ENCODE data around the gene MFSD6.
"Not testable (repeated sequence)": the region's sequence is repeated elsewhere in the genome, so short reads cannot be mapped to it uniquely, and the experiment has no call there.

The MFSD6 gene

DNA sequence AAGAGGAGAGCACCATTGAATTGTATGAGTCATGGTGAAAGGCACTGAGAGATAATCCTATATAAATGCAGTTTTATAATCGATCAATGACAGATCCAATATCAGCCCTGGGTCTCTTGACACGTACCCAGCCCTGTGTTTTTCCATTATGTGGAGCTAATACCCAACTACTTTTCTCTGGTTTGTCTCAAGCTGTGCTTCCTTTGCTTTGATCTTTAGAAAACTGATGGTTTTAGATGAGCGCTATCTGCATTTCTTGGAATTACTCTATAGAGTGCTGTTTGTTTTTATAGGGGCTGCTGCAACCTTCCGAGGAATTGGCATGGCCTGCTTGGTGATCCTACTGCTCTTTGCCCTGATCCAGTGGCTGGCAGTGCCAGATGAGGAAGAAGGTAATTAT lies 81.3 kb downstream of the MFSD6 start:
- H3K27me3 ChIP-seq, result no peaks in the 10 kb centered on the region
- TF ChIP-seq Cebpa-rat (IDR thresholded peaks at IDR 0.05), result no peak
- H3K4me3 ChIP-seq, result no peak overlapping the region
- peaks cover 49% of the 10 kb centered on the region for H3K36me3 ChIP-seq
- H3K4me1 ChIP-seq, result 0 out of 2 replicates have a peak, but pooled peaks cover 4% of the 10 kb centered on the region
- no peak overlapping the region for H3K27ac ChIP-seq
- H3K9me3 ChIP-seq, result peaks cover 13% of the 10 kb centered on the region
- no peaks in the 10 kb centered on the region for H4K20me1 ChIP-seq
- H3K9ac ChIP-seq, result no peak overlapping the region
- H3K4me2 ChIP-seq, result no peak overlapping the region

DNA sequence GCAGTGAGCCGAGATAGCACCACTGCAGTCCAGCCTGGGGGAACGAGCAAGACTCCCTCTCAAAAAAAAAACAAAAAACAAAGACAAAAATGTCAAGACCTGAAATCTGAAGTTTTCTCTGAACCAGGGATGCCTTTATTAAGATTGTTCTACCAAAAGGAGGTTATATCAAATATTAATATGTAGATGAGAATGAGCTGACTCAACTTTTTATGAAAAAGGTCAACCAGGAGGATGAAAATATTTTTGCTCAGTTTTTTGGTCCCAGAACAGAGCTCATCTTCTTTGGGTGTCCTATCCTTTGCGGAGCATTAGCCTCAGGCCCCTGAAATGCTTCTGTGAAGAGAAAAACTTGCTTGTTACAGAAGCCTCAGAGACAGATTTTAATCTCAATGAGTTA lies 82.3 kb downstream of the MFSD6 start:
- peaks cover 49% of the 10 kb centered on the region for H3K36me3 ChIP-seq

GRCh38 chr2:190493095-190493494 lies 84.9 kb downstream of the MFSD6 start:
- H3K27ac ChIP-seq, result no peak overlapping the region
- no peak for TF ChIP-seq Cebpa-rat (IDR thresholded peaks at IDR 0.05)
- 0 out of 2 replicates have a peak, but pooled peaks cover 4% of the 10 kb centered on the region for H3K4me1 ChIP-seq
- no peaks in the 10 kb centered on the region for H4K20me1 ChIP-seq
- no peaks in the 10 kb centered on the region for H3K27me3 ChIP-seq
- H3K9me3 ChIP-seq, result peaks cover 13% of the 10 kb centered on the region
- peaks cover 54% of the 10 kb centered on the region for H3K36me3 ChIP-seq
- H3K4me3 ChIP-seq, result no peak overlapping the region
- no peak overlapping the region for H3K4me2 ChIP-seq
- H3K9ac ChIP-seq, result no peak overlapping the region

More for the DNA sequence above, 82.3 kb downstream of the MFSD6 start:
- Histone ChIP-seq H3K4me2 (no peak overlapping the region), H3K4me1 (0 out of 2 replicates have a peak, but pooled peaks cover 4% of the 10 kb centered on the region), H3K9me3 (peaks cover 13% of the 10 kb centered on the region), H3K4me3 (no peak overlapping the region), H3K27me3 (no peaks in the 10 kb centered on the region), H3K27ac (no peak overlapping the region), H3K9ac (no peak overlapping the region), H4K20me1 (no peaks in the 10 kb centered on the region)
- TF ChIP-seq Cebpa-rat (IDR thresholded peaks at IDR 0.05), result no peak

GRCh38 chr2:190494600-190495227 lies 86.6 kb downstream of the MFSD6 start:
- H3K36me3 ChIP-seq, result peaks cover 42% of the 10 kb centered on the region
- peaks cover 13% of the 10 kb centered on the region for H3K9me3 ChIP-seq
- not testable (repeated sequence) for H3K27me3 ChIP-seq, H3K9ac ChIP-seq, H3K27ac ChIP-seq, H3K4me2 ChIP-seq, H3K4me1 ChIP-seq, H3K4me3 ChIP-seq, H4K20me1 ChIP-seq

DNA sequence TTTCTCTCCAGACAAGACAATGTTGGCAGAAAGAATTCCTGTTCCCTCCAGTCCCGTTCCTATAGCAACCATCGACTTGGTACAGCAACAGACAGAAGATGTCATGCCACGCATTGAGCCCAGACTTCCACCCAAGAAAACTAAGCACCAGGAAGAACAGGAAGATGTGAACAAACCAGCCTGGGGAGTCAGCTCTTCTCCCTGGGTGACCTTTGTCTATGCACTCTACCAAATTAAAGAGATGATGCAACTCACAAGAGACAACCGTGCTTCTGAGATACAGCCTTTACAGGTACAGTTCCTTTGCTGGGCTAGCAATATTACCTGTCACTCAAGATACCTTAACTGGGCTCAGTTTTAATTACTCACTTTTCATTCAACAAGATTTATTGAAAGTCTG lies 89.3 kb downstream of the MFSD6 start:
- no peaks in the 10 kb centered on the region for H4K20me1 ChIP-seq
- no peak for TF ChIP-seq Cebpa-rat (IDR thresholded peaks at IDR 0.05)
- H3K9me3 ChIP-seq, result peaks cover 9% of the 10 kb centered on the region; the same call in 1 of the 2 replicates

DNA sequence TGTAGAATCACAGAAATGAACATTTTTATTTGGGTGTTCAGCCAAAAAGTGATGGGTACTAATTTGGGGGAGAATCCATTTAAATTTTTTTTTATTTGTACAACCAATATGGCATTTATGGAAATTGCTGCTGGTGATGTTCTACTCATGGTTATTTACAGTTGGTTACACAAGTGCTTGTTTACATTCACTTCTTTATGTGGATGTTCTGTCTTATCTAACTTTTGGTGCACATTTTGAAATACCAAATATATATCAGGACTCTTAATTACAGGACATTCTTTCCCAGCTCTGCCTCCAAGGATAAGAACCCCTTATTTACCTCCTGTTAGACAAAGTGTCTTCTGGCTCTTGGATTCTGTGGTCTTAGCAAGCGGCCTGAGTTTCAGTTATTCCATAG lies 91.1 kb downstream of the MFSD6 start:
- Histone ChIP-seq H3K27ac (no peak overlapping the region), H3K27me3 (no peaks in the 10 kb centered on the region), H3K4me1 (no peaks in the 10 kb centered on the region), H3K9me3 (no peaks in the 10 kb centered on the region), H4K20me1 (no peaks in the 10 kb centered on the region), H3K9ac (no peak overlapping the region), H3K36me3 (peaks cover 42% of the 10 kb centered on the region), H3K4me2 (no peak overlapping the region), H3K4me3 (no peak overlapping the region)
- no peak for TF ChIP-seq Cebpa-rat (IDR thresholded peaks at IDR 0.05)

More for the DNA sequence above, 89.3 kb downstream of the MFSD6 start:
- Histone ChIP-seq H3K9ac (no peak overlapping the region), H3K27ac (no peak overlapping the region), H3K27me3 (no peaks in the 10 kb centered on the region), H3K4me1 (no peaks in the 10 kb centered on the region), H3K4me2 (no peak overlapping the region), H3K36me3 (peaks cover 34% of the 10 kb centered on the region), H3K4me3 (no peak overlapping the region)

GRCh38 chr2:190500054-190500502 lies 91.9 kb downstream of the MFSD6 start:
- H3K9me3 ChIP-seq, result no peaks in the 10 kb centered on the region
- H3K27me3 ChIP-seq, result no peaks in the 10 kb centered on the region
- no peak overlapping the region for H3K4me2 ChIP-seq
- H3K9ac ChIP-seq, result no peak overlapping the region
- TF ChIP-seq Cebpa-rat (IDR thresholded peaks at IDR 0.05), result no peak
- no peaks in the 10 kb centered on the region for H4K20me1 ChIP-seq
- no peak overlapping the region for H3K4me3 ChIP-seq
- H3K27ac ChIP-seq, result no peak overlapping the region
- peaks cover 46% of the 10 kb centered on the region for H3K36me3 ChIP-seq
- H3K4me1 ChIP-seq, result no peaks in the 10 kb centered on the region

- TF ChIP-seq Cebpa-rat (IDR thresholded peaks at IDR 0.05), result no peak
- no peaks in the 10 kb centered on the region for H4K20me1 ChIP-seq
- H3K4me3 ChIP-seq, result no peak overlapping the region
- H3K27me3 ChIP-seq, result no peaks in the 10 kb centered on the region
- H3K4me2 ChIP-seq, result no peak overlapping the region
- peaks cover 55% of the 10 kb centered on the region for H3K36me3 ChIP-seq
- H3K9me3 ChIP-seq, result no peaks in the 10 kb centered on the region
- H3K9ac ChIP-seq, result no peak overlapping the region
- no peaks in the 10 kb centered on the region for H3K4me1 ChIP-seq
- H3K27ac ChIP-seq, result no peak overlapping the region
These were observed 93.1 kb downstream of the MFSD6 start for GRCh38 chr2:190501231-190501630.

GRCh38 chr2:190501702-190502407 lies 93.7 kb downstream of the MFSD6 start:
- no peak overlapping the region for H3K27ac ChIP-seq
- no peaks in the 10 kb centered on the region for H3K9me3 ChIP-seq
- peaks cover 55% of the 10 kb centered on the region for H3K36me3 ChIP-seq
- no peaks in the 10 kb centered on the region for H4K20me1 ChIP-seq
- H3K4me3 ChIP-seq, result no peak overlapping the region
- H3K9ac ChIP-seq, result no peak overlapping the region
- no peaks in the 10 kb centered on the region for H3K27me3 ChIP-seq
- no peak for TF ChIP-seq Cebpa-rat (IDR thresholded peaks at IDR 0.05)
- no peak overlapping the region for H3K4me2 ChIP-seq
- peaks cover 3% of the 10 kb centered on the region for H3K4me1 ChIP-seq

DNA sequence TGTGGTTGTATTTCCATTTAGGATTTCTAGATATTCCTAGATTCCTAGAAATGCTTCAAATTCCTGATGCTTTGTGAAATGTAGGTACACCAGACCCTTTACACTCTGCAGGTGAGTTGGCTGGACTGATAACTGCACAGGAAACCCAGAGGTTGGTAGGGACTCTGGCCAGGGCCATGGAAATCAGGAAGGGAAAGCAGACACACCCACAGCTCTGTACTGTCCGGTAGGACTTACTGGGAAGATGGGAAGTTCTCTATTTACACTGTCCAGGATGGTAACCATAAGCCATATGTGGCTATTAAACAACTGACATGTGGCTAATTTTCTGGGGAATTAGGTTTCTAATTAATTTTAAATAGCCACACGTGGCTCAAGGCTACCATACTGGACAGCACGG lies 94.9 kb downstream of the MFSD6 start:
- Histone ChIP-seq H4K20me1 (no peaks in the 10 kb centered on the region), H3K4me3 (no peak overlapping the region), H3K27ac (no peak overlapping the region), H3K4me2 (no peak overlapping the region), H3K36me3 (peaks cover 49% of the 10 kb centered on the region), H3K9ac (no peak overlapping the region), H3K27me3 (no peaks in the 10 kb centered on the region), H3K4me1 (peaks cover 12% of the 10 kb centered on the region), H3K9me3 (no peaks in the 10 kb centered on the region)
- no peak for TF ChIP-seq Cebpa-rat (IDR thresholded peaks at IDR 0.05)
